RWPE1 (cell line): ENCODE data around the gene FCMR.
"Not testable (repeated sequence)": the region's sequence is repeated elsewhere in the genome, so short reads cannot be mapped to it uniquely, and the experiment has no call there.

Source experiments
- CTCF ChIA-PET: fragments of 350-600 bp; sonication (Branson Sonifier 250); formaldehyde crosslinking; extraction: SDS; loops from one replicate; lab custom pipeline; 2021; lab: Yijun Ruan, JAX
- POLR2A ChIA-PET: fragments of 400-600 bp; formaldehyde crosslinking; extraction: SDS; loops from one replicate; lab custom pipeline; 2020; ENCODE audit warnings: antibody characterized with exemption; ENCODE audit not compliant: low non-redundant PET; lab: Yijun Ruan, JAX
- DNase-seq: peaks from one replicate; pipeline ENCODE4 v3.0.0; 2012; ENCODE audit warnings: low spot score
- H3K27ac ChIP-seq: fragments of 450-650 bp; 2 replicates; pipeline ENCODE4 v1.5.1; 2017
- TF ChIP-seq, protein P1 (sequence below): fragments of 450-650 bp; conservative IDR thresholded peaks from 2 replicates; pipeline ENCODE4 v1.5.1; 2017; ENCODE audit warnings: low read depth, mild to moderate bottlenecking

Gene FCMR

GRCh38 chr1:206856674-206857464 is 64.9 kb downstream of the FCMR start:
- ChIA-PET POLR2A (no interaction called here), CTCF (interaction anchor here (0.7 to 1.4 kb wide), 5 partner anchors 8 to 244 kb away, joined by 3 to 4 read pairs (median 3); partner anchors contain the start of gene IL20)
- H3K27ac ChIP-seq, result no peak overlapping the region
- no peak for DNase-seq
- TF ChIP-seq, protein P1, sequence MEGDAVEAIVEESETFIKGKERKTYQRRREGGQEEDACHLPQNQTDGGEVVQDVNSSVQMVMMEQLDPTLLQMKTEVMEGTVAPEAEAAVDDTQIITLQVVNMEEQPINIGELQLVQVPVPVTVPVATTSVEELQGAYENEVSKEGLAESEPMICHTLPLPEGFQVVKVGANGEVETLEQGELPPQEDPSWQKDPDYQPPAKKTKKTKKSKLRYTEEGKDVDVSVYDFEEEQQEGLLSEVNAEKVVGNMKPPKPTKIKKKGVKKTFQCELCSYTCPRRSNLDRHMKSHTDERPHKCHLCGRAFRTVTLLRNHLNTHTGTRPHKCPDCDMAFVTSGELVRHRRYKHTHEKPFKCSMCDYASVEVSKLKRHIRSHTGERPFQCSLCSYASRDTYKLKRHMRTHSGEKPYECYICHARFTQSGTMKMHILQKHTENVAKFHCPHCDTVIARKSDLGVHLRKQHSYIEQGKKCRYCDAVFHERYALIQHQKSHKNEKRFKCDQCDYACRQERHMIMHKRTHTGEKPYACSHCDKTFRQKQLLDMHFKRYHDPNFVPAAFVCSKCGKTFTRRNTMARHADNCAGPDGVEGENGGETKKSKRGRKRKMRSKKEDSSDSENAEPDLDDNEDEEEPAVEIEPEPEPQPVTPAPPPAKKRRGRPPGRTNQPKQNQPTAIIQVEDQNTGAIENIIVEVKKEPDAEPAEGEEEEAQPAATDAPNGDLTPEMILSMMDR, result no peak

GRCh38 chr1:206855859-206856258 is 65.9 kb downstream of the FCMR start:
- TF ChIP-seq, protein P1, result no peak
- ChIA-PET CTCF (interaction anchor here (0.8 to 1.5 kb wide), 4 partner anchors 9 to 53 kb away, joined by 3 to 5 read pairs (median 3); partner anchors contain the start of gene IL20), POLR2A (no interaction called here)
- H3K27ac ChIP-seq, result no peak overlapping the region
- DNase-seq, result no peak

DNA sequence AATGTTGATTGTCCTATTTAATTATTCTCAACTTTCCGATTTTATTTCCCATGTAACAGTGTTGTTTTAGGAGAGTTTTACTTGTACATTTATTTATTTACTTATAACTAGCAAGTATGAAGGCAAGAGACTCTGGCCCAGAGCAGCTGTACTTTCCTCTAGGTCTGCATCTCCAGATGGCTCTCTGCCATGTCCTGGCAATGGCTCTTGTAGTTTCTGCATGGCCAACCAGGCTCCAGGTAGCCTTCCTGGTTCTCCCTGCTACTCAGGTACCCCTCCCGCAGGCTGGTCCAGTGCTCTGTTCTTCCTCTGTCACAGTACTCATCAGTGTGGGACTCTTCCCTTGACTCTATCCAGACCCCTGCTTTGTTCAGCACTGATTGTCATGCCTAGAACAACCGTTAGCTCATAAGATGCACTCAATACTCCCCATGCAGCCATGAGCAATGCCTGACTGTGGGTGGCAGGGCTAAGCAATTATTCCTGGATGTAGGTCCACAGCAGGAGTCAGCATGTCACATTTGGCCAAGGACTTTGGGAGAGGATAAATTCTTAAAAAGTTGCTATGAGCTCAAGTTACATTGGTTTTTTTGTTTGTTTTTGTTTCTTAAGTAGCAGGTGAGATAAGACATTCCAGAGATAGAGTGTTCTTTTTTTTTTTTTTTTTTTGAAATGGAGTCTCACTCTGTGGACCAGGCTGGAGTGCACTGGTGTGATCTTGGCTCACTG is 67.2 kb downstream of the FCMR start:
- TF ChIP-seq, protein P1, result no peak
- H3K27ac ChIP-seq, result no peak overlapping the region
- ChIA-PET POLR2A (no interaction called here), CTCF (interaction anchor here (0.8 to 1.5 kb wide), 3 partner anchors 10 to 57 kb away, joined by 3 to 5 read pairs (median 3); partner anchors contain the start of gene IL20)
- no peak for DNase-seq

GRCh38 chr1:206853696-206854095 is 68.0 kb downstream of the FCMR start:
- DNase-seq, H3K27ac ChIP-seq, POLR2A ChIA-PET: not testable (repeated sequence)
- CTCF ChIA-PET, result interaction anchor here (0.6 to 1.0 kb wide), 2 partner anchors 13 to 245 kb away, joined by 3 read pairs; no protein-coding TSS in a partner anchor
